Stimulated activated CD4-positive, alpha-beta T cell treated with anti-CD3 and anti-CD28 coated beads, Interleukin-4, amount 100 ng/mL, for 48 hours (primary cell): ENCODE data around the gene SUMF1.

ENCODE experiments used
- DNase-seq, 2 donors: peaks; one replicate each; pipeline ENCODE4 v3.0.0-alpha.2; 2020; ENCODE audit warnings: low read depth in 2 of 2

SUMF1 gene

GRCh38 chr3:4387210-4388204, 79.6 kb downstream of the SUMF1 start:
- DNase-seq, result no peak

GRCh38 chr3:4385201-4385600, 81.9 kb downstream of the SUMF1 start:
- DNase-seq, result no peak

GRCh38 chr3:4380013-4380412, 87.1 kb downstream of the SUMF1 start:
- no peak for DNase-seq

GRCh38 chr3:4376499-4376898, 90.6 kb downstream of the SUMF1 start:
- DNase-seq, result no peak

- no peak for DNase-seq
Observed at GRCh38 chr3:4375911-4376310, 91.2 kb downstream of the SUMF1 start.

- DNase-seq, result no peak
Observed at GRCh38 chr3:4373669-4374068, 93.4 kb downstream of the SUMF1 start.

- DNase-seq, result no peak
Observed at GRCh38 chr3:4362523-4362922, 104.5 kb downstream of the SUMF1 start.

- no peak for DNase-seq
Observed at GRCh38 chr3:4360817-4361216, 106.3 kb downstream of the SUMF1 start.

GRCh38 chr3:4359805-4360502, 107.1 kb downstream of the SUMF1 start:
- no peak for DNase-seq

GRCh38 chr3:4358273-4358672, 108.8 kb downstream of the SUMF1 start:
- DNase-seq, result no peak

- DNase-seq, result no peak
Observed at GRCh38 chr3:4356546-4357410, 110.3 kb downstream of the SUMF1 start.

- DNase-seq, result no peak
Observed at GRCh38 chr3:4356220-4356540, 110.9 kb downstream of the SUMF1 start.

- no peak for DNase-seq
Observed at GRCh38 chr3:4355401-4356219, 111.5 kb downstream of the SUMF1 start.

GRCh38 chr3:4351872-4352271, 115.2 kb downstream of the SUMF1 start:
- no peak for DNase-seq

- peak; percentile 15 to 28 for DNase-seq
Observed at GRCh38 chr3:4351164-4351855, 115.8 kb downstream of the SUMF1 start.

- peak in 1 of 2 donors; percentile 38 for DNase-seq
Observed at GRCh38 chr3:4350789-4351163, 116.3 kb downstream of the SUMF1 start.

- DNase-seq, result no peak
Observed at GRCh38 chr3:4343258-4343657, 123.8 kb downstream of the SUMF1 start.

- no peak for DNase-seq
Observed at GRCh38 chr3:4341336-4341675, 125.8 kb downstream of the SUMF1 start.

- no peak for DNase-seq
Observed at GRCh38 chr3:4340411-4341335, 126.4 kb downstream of the SUMF1 start.

GRCh38 chr3:4340077-4340410, 127.0 kb downstream of the SUMF1 start:
- no peak for DNase-seq
